ENCODE data around the gene RBP5.

- TF ChIP-seq CTCF (IDR thresholded peaks at IDR 0.05) = no peak
- TF ChIP-seq POLR2A (IDR thresholded peaks at IDR 0.05) = no peak
Measured at GRCh38 chr12:7145671-7146070, 17.0 kb upstream of the RBP5 start.

Measured in adrenal gland (tissue), 5 donors.